Stomach smooth muscle (tissue), 2 donors: Measurements from ENCODE around the gene PPP2R2C.

Source experiments
- H3K27ac ChIP-seq: one replicate; pipeline ENCODE4 v1.7.0; 2013; ENCODE audit warnings: mild to moderate bottlenecking, low read length, inconsistent platforms
- H3K27me3 ChIP-seq, 2 donors: one replicate each; pipeline ENCODE4 v1.7.0; 2013; ENCODE audit warnings: low read length in 2 of 2; ENCODE audit not compliant: insufficient read depth in 2 of 2, control insufficient read depth in 1 of 2
- H3K36me3 ChIP-seq, 2 donors: one replicate each; pipeline ENCODE4 v1.7.0; 2013; ENCODE audit warnings: low read length in 2 of 2; ENCODE audit not compliant: control insufficient read depth in 2 of 2, insufficient read depth in 2 of 2
- H3K4me1 ChIP-seq: one replicate; pipeline ENCODE4 v1.7.0; 2013; ENCODE audit warnings: low read length; ENCODE audit not compliant: control insufficient read depth, insufficient read depth
- H3K4me3 ChIP-seq, 2 donors: one replicate each; pipeline ENCODE4 v1.7.0; 2013; ENCODE audit warnings: low read length in 2 of 2
- H3K9ac ChIP-seq, 2 donors: one replicate each; pipeline ENCODE4 v1.7.0; 2013; ENCODE audit warnings: low read length in 2 of 2, mild to moderate bottlenecking in 1 of 2
- H3K9me3 ChIP-seq, 2 donors: one replicate each; pipeline ENCODE4 v1.7.0; 2013; ENCODE audit warnings: low read length in 2 of 2; ENCODE audit not compliant: control insufficient read depth in 2 of 2
- donor health status: healthy.
- donor health status: Pancreatic carcinoma.

Gene PPP2R2C

DNA sequence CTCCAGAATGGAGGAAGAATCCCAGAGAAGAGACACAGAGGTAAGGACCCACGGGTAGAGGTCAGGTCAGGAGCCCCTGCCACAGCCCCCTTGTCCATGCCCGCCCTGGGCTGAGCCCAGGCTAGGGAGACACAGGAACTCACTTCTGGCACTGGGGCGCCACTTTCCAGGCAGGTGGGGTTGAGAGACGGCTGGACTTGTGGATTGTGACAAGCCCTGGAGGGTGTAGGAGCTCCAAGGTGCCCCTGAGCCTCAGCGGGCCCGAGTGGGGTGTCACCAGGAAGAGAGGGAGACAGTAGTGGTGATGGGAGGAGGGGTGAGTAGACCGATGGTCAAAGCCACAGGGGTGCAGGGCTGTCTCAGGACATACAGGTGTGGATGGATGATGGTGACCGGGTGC is 143.9 kb downstream of the PPP2R2C start:
- Histone ChIP-seq H3K27ac (no peak overlapping the region), H3K27me3 (peaks cover 3 to 14% of the 10 kb centered on the region in 2 donors), H3K36me3 (no peaks in the 10 kb centered on the region), H3K4me1 (peaks cover 2% of the 10 kb centered on the region), H3K9me3 (no peaks in the 10 kb centered on the region), H3K9ac (no peak overlapping the region), H3K4me3 (no peak overlapping the region)

DNA sequence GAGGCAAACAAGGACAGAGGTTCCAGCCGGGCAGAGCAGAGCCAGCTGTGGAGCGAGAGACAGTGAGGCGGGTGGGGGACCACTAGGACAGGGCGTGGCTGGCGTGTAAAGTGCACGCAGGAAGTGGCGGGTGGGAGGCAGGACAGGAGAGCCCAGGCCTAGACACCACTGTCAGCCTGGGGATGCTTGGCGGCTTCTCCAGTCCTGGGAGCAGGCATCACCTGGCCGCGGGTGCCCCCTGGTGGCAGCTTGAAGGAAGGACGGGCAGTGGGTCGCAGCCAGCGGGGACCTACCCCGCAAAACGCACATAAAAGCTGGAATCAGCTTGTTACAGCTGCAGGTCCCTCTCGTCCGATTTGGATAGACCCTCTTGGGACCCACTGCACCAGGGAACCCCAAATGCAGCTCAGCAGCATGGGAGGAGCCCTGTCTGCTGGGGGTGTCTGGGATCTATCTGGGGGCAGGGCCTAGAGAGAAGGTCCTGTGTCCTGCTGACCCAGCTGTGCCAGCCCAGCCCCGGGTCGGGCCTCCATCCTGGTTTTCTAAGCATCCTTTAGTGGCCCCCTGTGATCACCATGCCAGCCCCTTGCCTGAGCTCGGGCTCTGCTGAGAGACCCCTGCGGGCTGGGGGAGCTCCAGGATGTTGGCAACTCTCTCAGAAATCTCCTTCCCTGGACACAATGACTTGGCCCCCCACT is 145.0 kb downstream of the PPP2R2C start:
- H3K9ac ChIP-seq = no peak overlapping the region
- H3K4me1 ChIP-seq = peaks cover 2% of the 10 kb centered on the region
- H3K9me3 ChIP-seq = no peaks in the 10 kb centered on the region
- no peak overlapping the region for H3K27ac ChIP-seq
- H3K4me3 ChIP-seq = no peak overlapping the region
- no peaks in the 10 kb centered on the region for H3K36me3 ChIP-seq
- H3K27me3 ChIP-seq = peaks cover 3 to 12% of the 10 kb centered on the region in 2 donors

GRCh38 chr4:6326312-6327060 is 145.9 kb downstream of the PPP2R2C start:
- Histone ChIP-seq H3K4me3 (no peak overlapping the region), H3K27me3 (peaks cover 0 to 9% of the 10 kb centered on the region in 2 donors), H3K9ac (no peak overlapping the region), H3K36me3 (no peaks in the 10 kb centered on the region), H3K27ac (no peak overlapping the region), H3K9me3 (no peaks in the 10 kb centered on the region), H3K4me1 (peaks cover 2% of the 10 kb centered on the region)

DNA sequence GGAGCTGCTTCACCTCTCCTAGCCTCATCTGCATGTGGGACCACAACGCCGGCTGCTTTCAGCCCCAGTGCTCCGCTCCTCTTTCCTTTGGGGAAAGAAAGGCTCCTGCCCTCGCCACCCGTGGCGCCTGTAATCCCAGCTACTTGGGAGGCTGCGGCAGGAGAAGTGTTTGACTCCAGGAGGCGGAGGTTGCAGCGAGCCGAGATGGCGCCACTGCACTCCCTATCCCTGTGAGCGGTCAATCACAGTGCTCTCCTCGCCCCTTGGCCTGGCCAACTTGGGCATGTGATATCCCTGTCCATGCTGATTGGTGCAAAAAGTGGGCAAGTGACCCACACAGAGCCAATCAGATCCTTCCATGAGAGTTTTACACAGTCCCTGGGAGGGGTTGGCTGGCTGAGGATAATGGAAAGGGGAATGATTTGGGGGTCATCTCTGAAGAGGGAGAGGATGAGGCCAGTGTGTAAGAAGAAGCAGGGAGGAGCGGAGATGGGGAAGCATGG is 146.6 kb downstream of the PPP2R2C start:
- Histone ChIP-seq H3K27ac (no peak overlapping the region), H3K27me3 (peaks cover 0 to 6% of the 10 kb centered on the region in 2 donors)

DNA sequence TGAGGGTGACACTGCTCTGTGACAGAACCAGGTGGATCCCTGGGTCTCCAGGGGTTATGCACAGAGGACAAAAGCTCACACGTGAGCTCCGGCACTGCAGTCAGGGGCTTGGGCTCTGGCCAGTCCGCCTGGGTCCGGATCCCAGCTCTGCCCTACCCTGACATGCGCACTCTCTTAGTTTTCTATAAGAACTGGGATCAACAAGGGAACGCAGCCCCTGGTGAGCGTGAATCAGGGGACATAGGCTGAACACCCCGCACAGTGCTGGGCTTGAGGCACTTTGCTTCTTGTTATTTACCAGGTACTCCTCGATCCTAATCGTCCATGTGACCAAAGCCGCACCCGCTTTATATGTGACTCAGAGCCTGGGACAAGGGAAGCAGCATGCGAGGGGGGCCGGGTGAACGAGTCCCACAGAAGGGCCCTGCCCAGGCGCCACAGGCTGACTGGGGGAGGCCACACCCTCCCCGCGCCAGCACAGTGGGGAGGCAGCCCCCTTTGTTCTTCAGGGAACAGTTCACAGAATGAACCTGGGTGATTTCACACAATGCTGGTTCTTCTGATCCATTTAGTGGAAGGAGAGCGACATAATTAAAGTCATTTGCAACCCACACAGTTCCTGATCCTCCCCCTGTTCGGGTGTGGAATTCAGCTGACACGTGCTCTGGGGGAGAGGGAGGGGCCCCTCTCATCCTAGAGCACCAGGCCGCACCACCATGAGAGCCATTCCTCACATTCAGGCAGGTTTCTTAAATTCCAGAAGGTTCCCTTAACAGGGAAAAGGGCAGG is 147.2 kb downstream of the PPP2R2C start:
- no peak overlapping the region for H3K9ac ChIP-seq
- H3K4me1 ChIP-seq = peaks cover 2% of the 10 kb centered on the region
- peaks cover 0 to 1% of the 10 kb centered on the region in 2 donors for H3K9me3 ChIP-seq
- peaks cover 0 to 6% of the 10 kb centered on the region in 2 donors for H3K27me3 ChIP-seq
- no peak overlapping the region for H3K4me3 ChIP-seq
- H3K27ac ChIP-seq = no peak overlapping the region
- H3K36me3 ChIP-seq = no peaks in the 10 kb centered on the region

More for the DNA sequence above, 146.6 kb downstream of the PPP2R2C start:
- Histone ChIP-seq H3K9me3 (no peaks in the 10 kb centered on the region), H3K4me3 (no peak overlapping the region), H3K9ac (no peak overlapping the region), H3K36me3 (no peaks in the 10 kb centered on the region), H3K4me1 (peaks cover 2% of the 10 kb centered on the region)

DNA sequence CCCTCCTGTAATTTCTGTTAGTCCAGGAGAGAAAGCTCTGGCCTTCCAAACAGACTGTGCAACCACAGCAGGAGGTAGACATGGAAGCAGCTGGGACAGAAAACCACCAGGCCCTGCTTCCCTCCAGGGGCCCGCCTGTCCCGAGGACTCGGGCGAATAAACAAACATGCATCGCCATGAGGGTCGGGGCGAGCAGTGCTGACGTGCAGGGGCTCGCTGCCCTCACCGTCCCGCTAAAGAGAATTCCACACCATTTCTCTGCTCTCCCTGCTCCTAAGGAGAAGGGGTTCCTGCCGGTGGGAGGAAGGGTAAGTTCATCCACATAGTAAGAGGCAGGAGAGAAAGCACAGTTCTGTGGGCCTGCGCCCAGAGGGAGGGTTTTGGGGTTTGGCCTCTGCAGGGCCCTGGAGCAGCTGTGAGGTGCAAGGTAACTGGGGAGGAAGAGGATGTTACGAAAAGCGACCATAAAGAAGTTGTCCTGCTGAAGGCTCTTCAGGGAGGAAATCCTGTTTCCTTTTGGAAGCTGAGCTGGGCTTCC is 147.9 kb downstream of the PPP2R2C start:
- H3K9me3 ChIP-seq = peaks cover 0 to 8% of the 10 kb centered on the region in 2 donors
- no peak overlapping the region for H3K4me3 ChIP-seq
- peaks cover 2% of the 10 kb centered on the region for H3K4me1 ChIP-seq
- no peak overlapping the region for H3K9ac ChIP-seq
- no peaks in the 10 kb centered on the region for H3K36me3 ChIP-seq
- H3K27me3 ChIP-seq = peaks cover 0 to 6% of the 10 kb centered on the region in 2 donors
- H3K27ac ChIP-seq = no peak overlapping the region

DNA sequence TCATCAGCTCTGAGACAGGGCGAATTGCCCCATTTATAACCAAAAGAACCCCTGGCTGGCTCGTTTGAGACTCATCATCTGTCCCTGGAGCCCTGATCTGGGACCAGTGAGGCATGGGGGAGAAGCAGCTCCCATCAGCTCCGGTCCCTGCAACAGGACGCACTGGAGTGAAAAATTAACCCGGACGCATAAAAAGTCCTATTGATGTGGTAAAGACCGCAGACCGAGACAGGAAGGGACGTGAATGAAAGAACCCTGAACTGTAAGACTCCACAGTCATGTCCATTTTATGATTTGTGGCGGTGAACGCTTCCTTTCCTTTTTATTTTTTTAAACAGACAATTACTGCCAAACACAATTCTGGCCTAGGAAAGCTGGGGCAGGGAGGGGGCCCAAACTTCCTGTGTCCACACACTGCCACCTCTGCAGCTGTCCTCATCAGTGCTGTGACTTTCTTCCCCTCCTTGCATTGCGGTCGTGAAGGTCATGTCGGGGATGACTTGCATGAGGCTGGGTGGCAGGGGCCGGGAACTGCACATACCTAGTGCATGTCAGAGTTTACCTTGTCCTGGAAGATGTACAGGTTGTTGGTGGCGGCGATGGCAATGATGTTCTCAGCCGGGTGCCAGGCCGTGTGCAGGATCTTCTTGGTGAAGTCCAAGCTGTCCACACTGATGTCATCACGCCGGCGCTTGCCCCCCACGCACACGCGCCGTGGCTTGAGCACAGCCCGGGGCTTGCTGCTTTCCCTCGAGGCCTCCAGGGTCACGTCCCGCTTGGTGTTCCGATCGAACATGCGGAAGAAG is 149.4 kb downstream of the PPP2R2C start:
- no peak overlapping the region for H3K4me3 ChIP-seq
- H3K27me3 ChIP-seq = peaks cover 0 to 9% of the 10 kb centered on the region in 2 donors
- peaks cover 0 to 11% of the 10 kb centered on the region in 2 donors for H3K9me3 ChIP-seq
- H3K36me3 ChIP-seq = no peaks in the 10 kb centered on the region
- no peak overlapping the region for H3K9ac ChIP-seq
- H3K4me1 ChIP-seq = peaks cover 2% of the 10 kb centered on the region
- H3K27ac ChIP-seq = no peak overlapping the region

DNA sequence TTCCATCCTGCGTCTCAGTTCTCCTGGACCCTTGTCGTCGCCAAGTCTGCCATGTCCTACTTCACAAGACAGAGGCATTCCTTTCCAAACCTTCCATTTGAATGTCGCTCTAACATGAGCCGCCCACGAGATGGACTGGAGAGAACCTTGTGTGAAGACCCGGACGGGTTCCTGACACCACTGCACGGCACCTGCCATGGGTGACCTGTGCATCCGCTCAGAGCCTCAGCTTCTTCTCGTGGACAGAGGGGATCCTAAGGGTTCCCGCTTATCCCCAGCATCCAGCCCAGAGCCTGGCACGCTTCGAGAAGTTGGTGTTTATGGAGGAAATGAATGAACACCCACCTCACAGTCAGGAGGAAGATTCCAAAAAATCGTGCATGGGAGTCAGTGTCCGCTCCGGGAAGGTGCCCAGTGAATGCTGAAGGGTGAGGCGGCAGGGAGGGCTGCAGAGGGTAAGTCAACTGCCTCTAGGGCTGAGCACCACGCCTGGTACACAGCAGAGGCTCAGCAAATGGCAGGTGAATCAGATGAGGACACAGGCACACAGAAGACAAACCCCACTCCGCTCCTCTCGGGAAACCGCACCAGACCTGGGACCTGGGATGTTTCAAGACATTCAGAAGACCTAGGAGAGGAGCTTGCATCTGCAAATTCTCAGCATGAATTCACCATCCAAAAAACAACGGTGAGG is 150.2 kb downstream of the PPP2R2C start:
- H3K27me3 ChIP-seq = peaks cover 0 to 7% of the 10 kb centered on the region in 2 donors
- no peaks in the 10 kb centered on the region for H3K4me1 ChIP-seq
- no peak overlapping the region for H3K9ac ChIP-seq
- H3K27ac ChIP-seq = no peak overlapping the region
- peaks cover 0 to 11% of the 10 kb centered on the region in 2 donors for H3K9me3 ChIP-seq
- no peak overlapping the region for H3K4me3 ChIP-seq
- no peaks in the 10 kb centered on the region for H3K36me3 ChIP-seq

- Histone ChIP-seq H3K4me3 (no peak overlapping the region), H3K9ac (no peak overlapping the region), H3K27me3 (peaks cover 0 to 7% of the 10 kb centered on the region in 2 donors), H3K27ac (no peak overlapping the region), H3K36me3 (no peaks in the 10 kb centered on the region), H3K4me1 (no peaks in the 10 kb centered on the region), H3K9me3 (peaks cover 0 to 11% of the 10 kb centered on the region in 2 donors)
These were observed 151.1 kb downstream of the PPP2R2C start for GRCh38 chr4:6321361-6321760.
